SK-MEL-5 (cell line): Measurements from ENCODE around the gene PRCC. TPM values are rescaled to one million over a fixed set of nuclear protein-coding genes. Genes with fewer than 3 reads are reported as not detected.

ENCODE experiments used
- DNase-seq: peaks from one replicate; pipeline ENCODE4 v3.0.0-alpha.2; 2016; ENCODE audit warnings: low read depth, low spot score
- in situ Hi-C: cut with HindIII; loops from 2 replicates; pipeline ENCODE4 v1.10.0; 2016; ENCODE audit warnings: low sequenced_read_pairs, high pct_unique_total_duplicates, low pct_unique_long_range_greater_than_20kb
- total RNA-seq: library from RNA; depleted of rRNA; stranded (reverse); fragments of >200 nt; shearing (Covaris generic); gene quantifications from 2 replicates; pipeline ENCODE4 v1.2.3, GENCODE V29; 2014

The PRCC gene
- total RNA-seq, 1 experiment from 2014 or later = 34.0 TPM

DNA sequence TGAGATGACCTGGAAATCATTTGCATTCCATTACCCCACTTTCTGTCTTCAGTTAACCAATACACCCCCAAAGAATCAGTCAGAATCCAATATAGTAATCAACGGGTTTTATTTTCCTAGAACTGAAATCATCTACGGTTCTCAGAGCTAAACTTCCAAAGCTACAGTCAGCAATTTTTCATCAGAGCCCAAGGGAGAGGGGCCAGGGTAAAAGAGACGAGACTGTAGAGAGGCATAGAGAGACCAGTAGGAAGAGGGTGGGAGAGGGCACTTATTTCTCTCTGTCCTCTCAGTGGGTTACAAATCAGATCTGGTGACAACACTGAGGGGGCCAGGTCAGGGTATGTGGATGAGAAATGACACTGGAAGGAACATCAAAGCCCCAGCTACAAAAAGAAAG lies 25.3 kb upstream of the PRCC start:
- DNase-seq = no peak
- in situ Hi-C loops = no loop called here

DNA sequence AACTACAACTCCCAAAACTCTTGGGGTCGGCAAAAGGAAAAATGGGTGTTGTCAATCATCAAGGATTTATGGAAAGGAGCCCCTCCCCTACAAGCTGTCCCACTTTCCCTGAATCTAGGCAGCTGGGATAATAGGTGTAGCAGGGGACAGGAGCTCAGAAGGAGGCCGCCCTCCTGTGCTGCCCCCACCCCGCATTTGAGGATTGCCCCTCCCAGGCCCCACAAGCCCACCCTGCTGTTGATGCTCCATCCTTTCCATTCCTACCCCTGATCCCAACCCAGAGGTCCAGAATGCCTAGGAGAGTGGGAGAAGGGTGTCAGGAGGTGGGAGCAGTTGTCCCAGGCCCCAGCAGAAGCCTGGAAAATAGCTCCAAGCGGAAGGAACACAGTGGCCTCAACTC lies 24.5 kb upstream of the PRCC start:
- in situ Hi-C loops = no loop called here
- no peak for DNase-seq

DNA sequence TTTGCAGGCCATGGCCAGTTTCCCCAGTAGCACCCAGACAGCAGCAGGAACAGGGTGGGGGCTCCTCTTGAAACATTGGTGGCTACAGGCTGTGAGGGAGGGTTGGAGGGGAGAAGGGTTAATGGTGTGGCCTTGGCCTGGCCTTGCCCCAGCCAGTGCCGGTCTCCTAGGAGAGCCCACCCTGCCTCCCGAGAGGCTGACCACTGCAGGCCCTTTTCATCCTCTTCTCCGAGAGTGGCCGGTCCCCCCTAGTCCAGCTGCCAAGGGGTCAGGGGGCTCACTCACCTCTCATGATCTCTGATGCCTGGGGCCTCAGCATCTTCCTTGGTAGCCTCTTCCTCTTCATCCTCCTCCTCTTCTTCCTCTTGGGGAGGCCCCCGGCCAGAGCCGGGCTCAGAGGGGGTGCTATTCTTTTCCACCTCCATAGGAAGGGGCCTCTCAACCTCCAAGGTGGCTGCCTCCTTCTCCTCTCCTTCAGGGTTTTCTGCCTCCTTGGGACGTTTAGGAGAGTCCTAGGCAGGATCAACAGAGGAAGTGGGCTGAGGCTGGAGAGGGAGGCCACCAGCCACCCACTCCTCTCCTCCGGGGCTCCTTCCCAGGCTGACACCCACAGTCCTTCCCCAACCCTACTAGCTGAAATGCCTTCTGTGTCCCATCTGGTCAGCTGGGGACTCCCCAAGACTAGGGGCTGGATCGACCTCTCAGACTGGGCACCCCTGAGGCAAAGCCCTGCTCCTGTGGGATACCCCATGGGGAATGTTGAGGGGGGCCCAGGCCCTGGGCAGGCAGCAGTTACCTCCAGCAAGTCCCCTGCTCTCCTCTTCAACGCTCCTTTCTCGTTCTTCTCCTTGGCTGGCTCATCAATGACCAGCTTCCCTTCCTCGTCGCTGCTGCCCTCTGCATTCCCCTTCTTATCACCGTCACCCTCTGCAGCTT lies 23.7 kb upstream of the PRCC start:
- DNase-seq = no peak
- in situ Hi-C loops = no loop called here

DNA sequence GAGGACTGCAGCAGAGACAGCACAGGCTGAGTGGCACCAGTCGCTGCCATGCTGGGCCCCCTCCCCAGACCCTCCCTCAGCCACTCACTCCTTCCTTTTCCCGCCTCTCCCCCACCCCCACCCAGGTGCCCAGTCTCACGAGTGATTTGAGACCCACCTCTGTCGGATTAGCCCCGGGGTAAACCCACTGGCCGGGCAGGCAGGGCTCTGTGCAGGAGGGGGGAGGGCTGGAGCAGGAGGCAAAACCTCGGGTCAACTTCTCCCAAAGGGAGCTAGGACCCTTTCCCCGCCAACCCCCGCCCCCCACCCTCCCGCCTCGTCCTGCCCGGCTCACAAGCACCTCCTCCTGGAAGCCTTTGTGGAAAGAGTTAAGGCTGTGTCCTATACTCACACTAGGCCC lies 23.0 kb upstream of the PRCC start:
- in situ Hi-C loops = no loop called here

DNA sequence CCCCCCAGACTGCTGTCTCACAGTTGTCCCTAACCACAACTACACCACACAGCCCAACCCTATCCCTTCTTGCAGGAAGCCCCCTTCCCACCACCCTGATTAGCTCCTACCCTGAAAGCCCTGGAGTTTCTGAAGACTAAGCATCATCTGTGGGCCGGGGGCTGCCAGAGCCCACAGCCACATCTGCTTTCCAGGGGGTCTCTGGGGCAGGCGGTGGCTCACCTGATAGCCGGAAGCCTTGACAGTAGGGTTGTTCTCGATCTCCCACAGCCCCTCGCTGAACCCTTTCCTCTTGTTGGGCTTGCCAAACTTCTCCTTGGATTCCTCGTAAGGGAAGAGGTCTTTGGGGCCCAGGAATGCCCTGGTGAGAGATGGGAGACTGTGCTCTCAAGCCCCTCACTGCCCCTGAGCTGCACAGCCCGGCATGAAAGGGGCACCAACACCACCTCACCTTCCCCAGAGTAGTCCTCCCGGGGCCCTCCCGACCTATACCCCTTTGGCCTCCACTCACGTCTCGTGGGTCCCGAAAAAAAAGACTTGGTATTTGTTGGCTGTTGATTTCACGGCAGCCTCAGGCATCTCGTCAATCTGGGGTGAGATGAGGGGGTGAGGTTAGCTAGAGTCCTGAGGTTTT lies 22.4 kb upstream of the PRCC start:
- no peak for DNase-seq
- in situ Hi-C loops = no loop called here

More for the DNA sequence above, 23.0 kb upstream of the PRCC start:
- no peak for DNase-seq

DNA sequence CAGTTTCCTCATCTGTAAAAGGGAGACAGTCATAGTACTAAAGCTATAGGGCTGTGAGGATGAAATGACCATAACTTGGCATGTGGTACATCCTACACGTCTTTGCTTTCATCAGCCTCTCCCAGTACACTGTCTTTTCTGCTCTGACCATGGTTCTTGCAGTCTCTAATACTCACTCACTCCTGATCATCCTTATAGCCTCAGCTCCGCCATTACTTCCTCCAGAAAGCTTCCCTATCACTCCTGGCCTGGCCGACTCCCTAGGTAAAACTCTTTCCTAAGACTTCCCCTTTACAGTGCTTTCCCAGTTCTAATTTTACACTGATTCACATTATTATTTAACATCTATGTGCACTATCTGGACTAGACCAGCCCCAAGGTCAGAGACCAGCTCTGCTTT lies 21.5 kb upstream of the PRCC start:
- no peak for DNase-seq
- in situ Hi-C loops = no loop called here

DNA sequence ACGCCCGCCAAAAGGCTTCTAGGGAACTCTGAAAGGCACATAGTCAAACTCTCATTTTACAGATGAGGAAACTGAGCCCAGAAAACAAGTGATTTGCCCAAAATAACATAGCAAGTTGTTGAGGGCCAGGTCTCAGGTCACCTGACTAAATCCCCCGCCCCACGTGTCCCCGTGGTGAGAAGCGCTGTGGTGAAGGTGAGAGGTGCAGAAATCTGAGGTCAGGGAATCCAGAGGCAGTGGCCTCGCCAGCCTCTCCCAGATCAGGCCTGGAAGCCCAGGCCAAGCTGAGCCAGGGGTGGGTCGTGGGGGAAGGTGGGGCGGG lies 21.0 kb upstream of the PRCC start:
- no peak for DNase-seq
- in situ Hi-C loops = no loop called here

DNA sequence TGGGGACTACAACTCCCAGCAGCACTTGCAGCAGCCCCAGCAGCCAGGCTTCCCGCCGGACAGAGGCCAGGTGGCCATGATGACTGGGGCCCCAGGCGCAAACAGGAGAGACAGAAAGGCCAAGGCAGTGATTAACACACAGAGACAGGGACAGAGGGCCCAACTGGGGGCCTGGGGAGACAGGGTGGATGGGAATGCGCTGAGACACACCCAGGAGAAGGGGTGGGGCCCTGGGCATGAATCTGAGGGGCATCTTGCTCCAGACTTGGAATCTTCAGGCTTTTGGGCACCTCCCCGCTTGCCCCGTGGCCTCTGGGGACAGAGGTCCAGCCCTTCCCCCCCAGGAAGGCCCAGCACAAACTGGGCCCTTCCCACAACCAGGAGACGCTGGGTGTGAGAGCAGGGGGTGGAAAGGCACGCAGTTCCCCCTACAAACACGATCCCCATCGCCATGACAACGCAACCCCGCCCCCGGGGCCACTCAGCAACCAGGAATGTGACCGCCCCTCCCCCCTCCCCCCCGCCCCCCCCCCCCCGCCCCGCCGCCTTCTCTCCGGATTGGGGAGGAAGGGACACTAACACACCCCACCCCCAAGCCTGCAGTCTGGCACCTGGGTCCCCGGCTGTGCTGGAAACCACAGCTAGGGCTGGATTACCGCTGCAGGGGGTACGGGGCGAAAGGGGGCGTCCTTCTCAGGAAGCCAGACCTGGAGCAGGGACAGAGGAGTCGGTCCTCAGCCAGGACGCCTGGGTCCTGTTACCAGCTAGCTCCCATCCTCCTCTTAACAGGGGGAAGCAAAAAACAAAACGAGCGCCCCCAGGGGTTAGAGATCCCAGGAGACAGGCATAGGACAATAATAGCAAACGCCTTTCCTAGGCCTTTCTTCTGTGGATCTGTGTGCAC lies 20.4 kb upstream of the PRCC start:
- in situ Hi-C loops = no loop called here
- peak; percentile 77 for DNase-seq

DNA sequence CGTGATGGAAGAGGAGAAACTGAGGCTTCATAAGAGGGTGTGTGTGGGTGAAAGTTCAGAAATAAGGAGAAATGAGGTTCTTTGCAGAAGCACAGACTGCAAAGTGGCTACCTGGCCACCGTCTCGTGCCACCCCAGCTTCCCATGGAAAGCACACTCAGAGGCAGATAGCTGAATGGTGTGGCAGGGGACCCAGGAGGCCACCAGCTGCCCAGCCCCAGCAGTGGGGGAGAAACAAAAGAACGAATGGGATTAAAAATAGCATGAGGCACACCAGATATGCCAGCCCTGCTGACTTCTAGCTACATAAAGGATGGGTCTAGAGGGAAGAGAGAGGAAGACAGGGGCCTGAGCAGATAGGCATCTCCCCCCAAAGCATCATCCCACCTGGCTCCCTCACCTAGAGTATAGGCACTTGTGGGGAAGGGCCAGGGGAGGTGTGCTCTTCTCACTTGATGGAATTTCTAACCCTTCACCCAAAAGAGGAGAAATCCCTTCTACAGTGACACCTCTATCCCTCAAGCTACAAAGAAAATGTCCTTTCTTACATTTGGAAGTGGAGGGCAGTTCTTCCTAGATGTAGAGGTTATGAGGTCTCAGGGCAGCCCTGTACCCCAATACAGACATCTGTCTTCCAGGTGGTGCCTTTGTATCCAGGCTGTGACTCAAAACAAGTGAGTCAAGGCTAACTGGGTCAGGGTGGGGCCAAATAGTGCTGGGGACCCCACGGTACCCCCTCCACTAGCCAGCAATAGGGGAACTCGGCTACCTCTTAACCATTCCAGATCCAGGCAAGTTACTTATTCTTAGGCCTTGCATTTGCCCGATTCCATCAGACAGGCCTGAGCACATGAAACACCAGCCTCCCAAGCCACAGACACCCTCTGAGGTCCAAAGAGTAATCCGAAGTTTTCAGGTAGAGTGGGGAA lies 19.3 kb upstream of the PRCC start:
- in situ Hi-C loops = no loop called here
- DNase-seq = no peak

DNA sequence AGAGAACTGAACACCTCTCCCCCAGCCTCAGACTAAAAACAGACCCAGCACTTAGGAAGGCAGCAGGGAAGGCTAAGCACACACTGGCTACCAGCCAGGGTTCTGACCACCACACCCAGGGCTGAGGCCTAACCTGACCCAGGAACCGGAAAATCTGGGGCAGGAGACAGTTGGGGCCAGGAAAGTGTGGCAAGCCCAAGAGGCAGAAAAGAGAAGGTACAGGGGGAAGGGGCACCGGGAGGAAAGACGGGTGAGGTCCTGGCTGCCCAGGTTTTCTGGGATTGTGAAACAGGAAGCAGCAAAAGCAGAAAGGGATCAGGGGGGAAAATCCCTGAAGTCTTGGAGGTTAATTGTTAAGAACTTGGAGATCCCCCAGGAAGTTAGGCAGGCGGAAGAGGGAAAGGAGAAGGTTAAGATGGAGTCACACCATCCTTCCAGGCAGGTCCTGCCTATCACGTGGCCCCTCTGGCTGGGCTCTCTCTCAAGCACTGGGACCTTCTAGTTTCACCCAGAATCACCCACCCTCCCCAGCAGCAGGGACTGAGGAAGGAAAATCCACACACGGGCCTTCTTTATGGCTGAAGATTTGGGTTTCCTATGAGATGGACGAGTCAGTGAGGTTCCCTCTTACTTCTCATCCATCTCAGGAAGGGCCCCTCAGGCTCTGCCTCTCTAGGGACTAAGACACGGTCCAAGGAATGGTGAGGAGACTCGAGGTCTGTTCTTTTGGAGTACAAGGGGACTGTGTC lies 18.5 kb upstream of the PRCC start:
- in situ Hi-C loops = no loop called here
- no peak for DNase-seq

DNA sequence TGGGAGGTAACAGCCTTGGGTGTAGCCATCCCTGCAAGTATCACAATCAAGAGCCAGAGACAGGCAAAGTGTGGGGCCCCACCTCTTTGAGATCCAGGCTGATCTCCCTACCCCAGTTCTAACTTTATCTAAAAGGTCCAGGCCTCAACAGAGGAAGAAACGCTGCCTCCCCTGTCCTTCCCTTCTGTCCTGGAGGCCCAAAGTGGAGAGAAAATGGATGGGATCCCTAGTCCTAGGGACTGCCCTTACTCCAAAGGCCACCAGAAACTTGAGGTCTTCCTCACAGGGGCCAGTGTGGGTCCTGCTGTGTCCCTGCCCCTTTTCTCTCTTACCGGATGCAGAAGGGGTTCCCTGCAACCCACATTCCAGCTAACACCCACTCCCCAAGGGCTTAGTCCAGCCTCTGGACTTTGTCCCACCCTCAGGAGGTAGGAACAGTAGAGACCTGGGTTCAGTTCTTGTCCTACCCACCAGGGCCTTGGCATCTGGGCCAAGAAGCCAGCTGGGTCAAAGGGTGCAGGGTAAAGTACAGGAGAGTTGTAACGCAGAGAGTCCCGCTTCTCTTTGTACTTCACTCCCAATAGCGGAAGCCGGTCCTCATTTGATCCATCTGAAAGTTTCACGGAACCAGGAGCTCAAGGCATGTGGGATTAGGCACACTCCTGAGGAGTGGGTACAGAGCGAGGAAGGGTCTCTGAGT lies 17.8 kb upstream of the PRCC start:
- in situ Hi-C loops = no loop called here
- DNase-seq = no peak

DNA sequence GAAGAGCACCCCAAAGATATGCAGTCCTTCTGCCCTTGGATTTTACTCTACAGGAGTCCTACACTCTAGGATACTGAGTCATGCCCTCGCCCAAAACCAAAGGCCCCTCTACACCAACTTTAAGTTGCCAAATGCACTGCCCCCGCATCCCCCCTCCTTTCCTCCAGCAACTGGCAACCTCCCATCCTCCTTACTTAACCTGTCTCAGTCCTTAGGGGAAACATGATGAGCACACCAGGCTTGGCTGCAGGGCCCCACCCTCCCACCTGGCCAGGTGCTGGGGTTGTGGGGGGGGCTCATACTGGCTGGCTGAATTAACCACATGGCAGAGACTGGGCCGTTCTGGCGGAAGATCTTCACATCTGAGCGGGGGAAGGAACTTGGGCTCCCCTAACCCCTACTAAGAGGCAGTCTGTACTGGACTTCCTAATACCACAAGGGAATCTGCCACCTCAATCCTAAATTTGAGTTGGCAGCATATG lies 17.1 kb upstream of the PRCC start:
- no peak for DNase-seq
- in situ Hi-C loops = no loop called here

DNA sequence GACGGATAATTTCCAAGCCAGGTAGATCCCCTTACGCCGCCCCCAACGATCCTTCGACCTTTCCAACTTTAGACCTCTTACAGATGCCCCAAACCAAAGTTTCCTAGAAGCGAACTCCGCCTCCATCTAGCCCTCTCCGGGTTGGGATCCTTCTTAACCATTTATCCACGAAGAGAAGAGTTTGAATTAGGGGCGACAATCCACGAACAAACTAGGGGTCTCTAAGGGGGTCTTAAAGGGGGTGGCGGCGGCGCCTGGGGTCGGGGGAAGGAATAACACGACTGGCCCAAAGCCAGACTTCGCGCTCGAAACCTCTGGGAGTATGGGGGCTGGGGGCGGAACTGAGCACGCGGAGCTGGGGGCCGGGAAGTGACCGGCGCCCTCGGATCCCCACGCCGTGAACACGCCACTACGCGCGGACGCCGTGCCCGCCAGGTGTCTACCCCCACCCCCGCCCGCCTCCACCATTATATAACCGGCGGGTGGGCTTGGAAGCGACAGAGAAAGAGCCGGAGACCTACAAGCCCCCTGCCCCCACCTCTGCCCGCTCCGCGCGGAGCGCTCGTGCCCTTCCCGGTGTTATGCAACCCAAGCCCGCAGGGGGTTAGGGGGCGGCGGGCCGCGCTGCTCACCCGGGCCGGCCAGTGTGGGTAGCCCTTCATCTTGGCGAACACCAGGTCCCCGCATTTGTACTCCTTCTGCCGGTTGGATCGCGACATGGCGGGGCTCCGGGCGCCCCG lies 16.5 kb upstream of the PRCC start:
- DNase-seq = no peak
- in situ Hi-C loops = no loop called here

DNA sequence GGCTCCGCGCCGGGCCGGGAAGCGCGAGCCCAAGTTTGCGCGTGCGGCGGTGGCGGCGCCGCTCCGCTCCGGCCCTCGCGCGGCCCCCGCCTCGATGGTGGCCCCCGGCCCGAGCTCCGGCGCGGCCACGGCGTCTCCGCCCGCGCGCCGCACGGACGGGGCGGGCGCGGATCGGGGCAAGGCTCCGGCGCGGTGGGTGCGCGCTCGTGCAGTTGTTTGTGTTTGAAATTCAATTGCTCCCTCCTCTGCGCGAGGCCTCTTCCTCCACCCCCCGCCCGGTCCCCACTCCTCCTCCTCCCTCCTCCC lies 15.9 kb upstream of the PRCC start, which contains the start of gene HDGF:
Gene HDGF (minus strand): TSS at position 225 of the 306 bp plus-strand sequence. CDS start 246 bp downstream, outside the sequence.
- no peak for DNase-seq
- in situ Hi-C loops = no loop called here

DNA sequence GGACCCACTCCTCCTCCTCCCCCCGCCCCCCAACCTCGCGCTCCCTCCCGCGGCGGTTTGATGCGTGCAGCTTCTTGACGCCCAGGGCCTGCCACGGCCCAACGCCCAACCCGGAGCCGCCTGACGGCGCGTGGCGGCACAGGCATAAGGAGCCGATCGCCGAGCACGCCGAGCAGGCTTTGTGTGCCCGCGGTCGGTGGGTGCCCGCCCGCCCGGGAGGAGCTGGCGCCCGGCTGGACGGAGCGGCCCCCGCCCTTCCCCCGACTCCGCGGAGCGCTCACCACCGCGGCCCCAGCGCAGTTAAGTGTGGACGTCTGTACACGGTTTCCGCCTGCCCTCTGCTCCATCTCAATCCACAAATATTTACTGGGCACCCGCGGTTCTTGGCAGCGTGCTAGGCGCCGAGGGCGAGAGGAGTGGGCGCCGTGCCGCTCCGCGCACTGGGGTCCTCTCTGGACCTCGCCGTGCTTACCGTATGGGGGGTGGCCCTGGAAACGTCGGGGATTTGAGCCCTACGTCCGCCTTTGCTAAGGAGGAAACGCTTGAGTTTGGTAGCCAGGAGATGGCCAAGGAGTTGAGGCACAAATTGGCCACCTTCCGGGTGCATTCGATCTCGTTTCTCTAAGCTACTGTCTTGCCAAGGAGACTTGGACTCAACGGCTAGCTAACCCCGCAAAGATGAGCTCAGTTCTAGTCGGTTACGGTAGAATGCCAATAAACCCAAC lies 15.4 kb upstream of the PRCC start:
- DNase-seq = peak; percentile 95
- in situ Hi-C loops = no loop called here
